Activated T-cell treated with anti-CD3 and anti-CD28 coated beads, Interleukin-2, amount 50 U/mL, for 4 hours (primary cell): ENCODE results near the gene GMEB1. TPM values are rescaled to one million over a fixed set of nuclear protein-coding genes. Genes with fewer than 3 reads are reported as not detected.
A peak's percentile ranks its signal among the peaks of the same experiment; 100 is the strongest.
"Not testable (repeated sequence)": the region's sequence is repeated elsewhere in the genome, so short reads cannot be mapped to it uniquely, and the experiment has no call there.

ENCODE experiments used
- ATAC-seq, 2 donors: fragments of 200-7000 bp; cut with Tn5 transposase; one replicate each; pipeline ENCODE4 v1.10.0; 2021
- DNase-seq: peaks from one replicate; pipeline ENCODE4 v3.0.0-alpha.2; 2020
- H3K27me3 Mint-ChIP-seq: one replicate; pipeline ENCODE4 v1.8.0; 2021; ENCODE audit warnings: low read depth, mixed read lengths
- H3K36me3 Mint-ChIP-seq: one replicate; pipeline ENCODE4 v1.8.0; 2022; ENCODE audit warnings: mixed read lengths; ENCODE audit not compliant: insufficient read depth
- H3K4me1 Mint-ChIP-seq: one replicate; pipeline ENCODE4 v1.8.0; 2021; ENCODE audit warnings: low read depth, mixed read lengths
- H3K4me3 Mint-ChIP-seq: one replicate; pipeline ENCODE4 v1.8.0; 2021; ENCODE audit warnings: mild to moderate bottlenecking, moderate library complexity, mixed read lengths
- H3K9me3 Mint-ChIP-seq: one replicate; pipeline ENCODE4 v1.8.0; 2021; ENCODE audit warnings: mixed read lengths
- total RNA-seq, 3 donors: library from RNA; stranded (reverse); gene quantifications; one replicate each; pipeline ENCODE4 v1.2.1, GENCODE V29; 2021

Gene GMEB1
- total RNA-seq = 10 to 100 TPM; 19.5 to 22.9 (median 20.8) TPM

DNA sequence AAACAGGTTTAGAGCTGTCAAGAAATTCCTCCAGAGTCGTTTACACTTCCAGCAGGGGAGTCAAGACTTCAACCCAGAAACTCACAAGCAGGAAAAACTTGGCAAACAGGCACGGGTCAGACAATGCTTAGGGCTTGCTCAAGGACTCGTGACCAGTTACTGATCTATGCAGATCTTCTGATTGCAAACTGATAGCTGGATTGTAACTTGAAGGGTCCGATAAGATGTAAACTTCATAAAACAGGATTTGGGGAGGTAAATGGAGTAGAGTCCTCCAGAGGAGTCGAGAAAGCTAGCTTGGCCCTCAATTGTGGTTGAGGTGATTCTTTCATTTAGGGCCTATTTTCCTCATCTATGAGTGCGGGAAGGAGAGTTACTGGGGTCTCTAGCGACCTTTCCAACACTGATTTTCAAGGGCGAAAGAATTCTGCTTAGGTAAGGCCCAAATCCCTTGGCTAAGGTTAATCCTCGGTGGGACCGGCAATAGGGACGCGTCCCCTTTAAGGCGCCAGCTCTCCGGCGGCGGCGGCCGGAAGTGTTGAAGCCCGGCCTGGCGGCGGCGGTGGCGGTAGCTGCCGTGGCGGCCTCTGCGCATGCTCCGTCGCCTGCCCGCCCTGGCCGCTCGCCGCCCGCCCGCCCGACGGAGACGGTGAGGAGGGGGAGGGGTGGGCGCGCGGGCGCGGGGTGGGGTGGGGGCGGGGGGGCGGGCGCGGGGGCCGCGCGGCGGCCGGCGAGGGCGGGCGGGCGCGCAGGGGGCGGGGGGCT, at the start of gene GMEB1:
Gene GMEB1 (plus strand): TSS at position 594 of the 765 bp plus-strand sequence. CDS start 14,829 bp downstream, outside the sequence.
- H3K27me3 Mint-ChIP-seq = no peaks in the 10 kb centered on the region
- peaks cover 11% of the 10 kb centered on the region for H3K4me1 Mint-ChIP-seq
- DNase-seq = peak; percentile 79
- peak within 1 kb of the TSS; percentile 91 for H3K4me3 Mint-ChIP-seq
- peak; percentile 79 to 80 for ATAC-seq
- H3K36me3 Mint-ChIP-seq = no peaks in the 10 kb centered on the region
- no peaks in the 10 kb centered on the region for H3K9me3 Mint-ChIP-seq

DNA sequence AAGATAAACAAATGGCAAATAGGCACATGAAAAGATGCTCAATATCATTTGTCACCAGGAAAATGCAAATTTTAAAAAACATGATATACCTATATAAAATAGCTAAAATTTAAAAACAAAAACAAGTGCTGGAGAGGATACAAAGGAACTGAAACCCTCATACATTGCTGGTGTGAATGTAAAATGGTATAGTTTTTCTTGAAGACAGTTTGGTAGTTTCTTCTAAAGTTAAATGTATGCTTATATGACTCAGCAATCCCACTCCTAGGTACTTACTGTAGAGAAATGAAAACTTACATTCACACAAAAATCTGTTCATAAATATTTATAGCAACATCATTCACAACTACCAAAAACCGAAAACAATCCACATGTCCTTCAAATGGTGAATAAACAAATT, 36.9 kb upstream of the GMEB1 start:
- H3K27me3 Mint-ChIP-seq = no peaks in the 10 kb centered on the region
- DNase-seq (no peak), ATAC-seq (no peak)
- H3K36me3 Mint-ChIP-seq = peaks cover 3% of the 10 kb centered on the region
- H3K4me1 Mint-ChIP-seq = peaks cover 6% of the 10 kb centered on the region
- H3K9me3 Mint-ChIP-seq = no peaks in the 10 kb centered on the region
- no peak overlapping the region for H3K4me3 Mint-ChIP-seq

GRCh38 chr1:28632560-28632959, 36.0 kb upstream of the GMEB1 start:
- Mint-ChIP-seq H3K4me1 (peaks cover 7% of the 10 kb centered on the region), H3K4me3 (no peak overlapping the region), H3K9me3 (no peaks in the 10 kb centered on the region), H3K36me3 (peaks cover 3% of the 10 kb centered on the region), H3K27me3 (no peaks in the 10 kb centered on the region)
- DNase-seq (no peak), ATAC-seq (no peak)

- Mint-ChIP-seq H3K27me3 (no peaks in the 10 kb centered on the region), H3K4me3 (peak overlapping the region; percentile 98), H3K9me3 (no peaks in the 10 kb centered on the region), H3K36me3 (peaks cover 2% of the 10 kb centered on the region), H3K4me1 (peaks cover 37% of the 10 kb centered on the region)
- ATAC-seq (no peak), DNase-seq (peak; percentile 9)
Measured at GRCh38 chr1:28640766-28641165, 27.8 kb upstream of the GMEB1 start.

- DNase-seq (no peak), ATAC-seq (peak; percentile 24 to 37)
- Mint-ChIP-seq H3K36me3 (peaks cover 2% of the 10 kb centered on the region), H3K9me3 (no peaks in the 10 kb centered on the region), H3K4me1 (peaks cover 38% of the 10 kb centered on the region), H3K4me3 (peak overlapping the region; percentile 98), H3K27me3 (no peaks in the 10 kb centered on the region)
Measured at GRCh38 chr1:28642056-28642846, 26.3 kb upstream of the GMEB1 start.

- Mint-ChIP-seq H3K4me1 (peaks cover 43% of the 10 kb centered on the region), H3K9me3 (no peaks in the 10 kb centered on the region), H3K4me3 (peak within 1 kb of the TSS; percentile 98)
Measured at GRCh38 chr1:28642847-28643635, 25.5 kb upstream of the GMEB1 start, which contains the start of gene TAF12. TSS of gene TAF12 (minus strand) at chr1:28643067. CDS start at chr1:28622081, 20,986 bp downstream.

GRCh38 chr1:28644494-28644893, 24.1 kb upstream of the GMEB1 start:
- ATAC-seq = no peak
- no peaks in the 10 kb centered on the region for H3K9me3 Mint-ChIP-seq
- H3K36me3 Mint-ChIP-seq = peaks cover 2% of the 10 kb centered on the region
- H3K27me3 Mint-ChIP-seq = no peaks in the 10 kb centered on the region
- peak overlapping the region; percentile 98 for H3K4me3 Mint-ChIP-seq
- peaks cover 46% of the 10 kb centered on the region for H3K4me1 Mint-ChIP-seq
- DNase-seq = no peak

More at GRCh38 chr1:28642847-28643635, 25.5 kb upstream of the GMEB1 start, which contains the start of gene TAF12:
- peak; percentile 91 for ATAC-seq
- Mint-ChIP-seq H3K27me3 (no peaks in the 10 kb centered on the region), H3K36me3 (peaks cover 2% of the 10 kb centered on the region)
- peak; percentile 90 for DNase-seq

DNA sequence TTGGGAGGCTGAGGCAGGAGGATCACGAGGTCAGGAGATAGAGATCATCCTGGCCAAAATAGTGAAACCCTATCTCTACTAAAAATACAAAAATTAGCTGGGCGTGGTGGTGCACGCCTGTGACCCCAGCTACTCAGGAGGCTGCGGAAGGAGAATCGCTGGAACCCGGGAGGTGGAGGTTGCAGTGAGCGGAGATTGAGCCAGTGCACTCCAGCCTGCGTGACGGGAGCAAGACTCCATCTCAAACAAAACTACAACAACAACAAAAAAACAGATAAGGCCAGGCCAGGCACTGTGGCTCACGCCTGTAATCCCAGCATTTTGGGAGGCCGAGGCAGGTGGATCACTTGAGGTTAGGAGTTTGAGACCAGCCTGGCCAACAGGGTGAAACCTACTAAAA, 23.2 kb upstream of the GMEB1 start:
- H3K27me3 Mint-ChIP-seq, H3K36me3 Mint-ChIP-seq, DNase-seq, H3K4me3 Mint-ChIP-seq, ATAC-seq, H3K9me3 Mint-ChIP-seq: not testable (repeated sequence)
- peaks cover 42% of the 10 kb centered on the region for H3K4me1 Mint-ChIP-seq

DNA sequence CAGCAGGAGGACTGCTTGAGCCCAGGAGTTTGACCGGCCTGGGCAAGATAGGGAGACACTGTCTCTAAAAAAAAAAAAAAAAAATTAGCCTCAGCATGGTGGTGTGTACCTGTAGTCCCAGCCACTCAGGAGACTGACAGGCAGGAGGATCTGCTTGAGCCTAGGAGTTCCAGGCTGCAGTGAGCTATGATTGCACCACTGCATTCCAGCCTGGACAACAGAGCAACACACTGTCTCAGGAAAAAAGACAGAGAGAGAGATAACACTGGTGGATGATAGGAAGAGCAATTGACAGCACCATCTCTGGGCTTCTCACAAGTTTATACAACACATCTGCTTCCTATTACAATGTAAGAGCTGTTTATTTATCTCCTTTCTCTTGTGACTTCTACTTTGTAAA, 22.5 kb upstream of the GMEB1 start:
- no peaks in the 10 kb centered on the region for H3K27me3 Mint-ChIP-seq
- no peak for DNase-seq
- H3K9me3 Mint-ChIP-seq = no peaks in the 10 kb centered on the region
- no peak overlapping the region for H3K4me3 Mint-ChIP-seq
- H3K36me3 Mint-ChIP-seq = peaks cover 2% of the 10 kb centered on the region
- no peak for ATAC-seq
- peaks cover 36% of the 10 kb centered on the region for H3K4me1 Mint-ChIP-seq

- no peaks in the 10 kb centered on the region for H3K9me3 Mint-ChIP-seq
- H3K27me3 Mint-ChIP-seq = no peaks in the 10 kb centered on the region
- peaks cover 2% of the 10 kb centered on the region for H3K36me3 Mint-ChIP-seq
- ATAC-seq (peak; percentile 71 to 76), DNase-seq (peak; percentile 82)
- peaks cover 21% of the 10 kb centered on the region for H3K4me1 Mint-ChIP-seq
- peak overlapping the region; percentile 88 for H3K4me3 Mint-ChIP-seq
Measured at GRCh38 chr1:28648008-28648473, 20.5 kb upstream of the GMEB1 start.

DNA sequence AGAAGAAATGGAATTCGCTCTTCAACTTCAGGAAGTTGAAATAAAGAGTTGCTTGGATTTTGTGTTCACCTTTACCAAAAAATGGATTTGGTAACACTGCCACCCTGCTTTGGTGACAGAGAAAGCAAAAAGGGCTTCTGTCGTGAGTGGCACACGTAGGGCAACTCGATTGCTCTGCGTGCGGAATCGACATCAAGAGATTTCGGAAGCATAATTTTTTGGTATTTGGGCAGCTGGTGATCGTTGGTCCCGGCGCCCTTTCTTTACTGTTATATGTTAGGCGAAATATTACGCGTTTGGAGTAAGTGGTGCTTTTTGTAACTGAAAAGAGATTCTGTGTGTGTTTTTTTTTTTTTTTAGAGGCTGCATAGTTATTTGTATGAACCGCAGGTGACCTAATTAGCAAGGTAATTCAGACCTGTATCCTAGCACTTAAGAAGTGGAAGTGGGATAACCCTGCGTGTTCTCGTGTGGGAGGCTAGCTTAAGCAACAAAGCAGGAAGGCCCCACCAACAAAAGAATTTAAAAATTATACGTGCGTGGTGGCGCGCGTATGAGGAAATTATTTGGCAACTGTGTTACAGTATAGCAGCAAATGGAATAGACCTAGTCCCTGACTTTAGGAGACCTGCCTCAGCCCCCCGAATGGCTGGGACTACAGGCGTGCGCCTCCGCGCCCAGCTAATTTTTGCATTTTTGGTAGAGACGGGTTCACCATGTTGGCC, 19.9 kb upstream of the GMEB1 start, which contains the start of gene RNU11:
Gene RNU11 (plus strand): TSS at position 127 of the 725 bp plus-strand sequence.
- DNase-seq = peak; percentile 85
- Mint-ChIP-seq H3K27me3 (no peaks in the 10 kb centered on the region), H3K4me3 (peak within 1 kb of the TSS; percentile 88), H3K9me3 (no peaks in the 10 kb centered on the region), H3K4me1 (peaks cover 21% of the 10 kb centered on the region), H3K36me3 (no peaks in the 10 kb centered on the region)
- peak; percentile 78 to 79 for ATAC-seq

DNA sequence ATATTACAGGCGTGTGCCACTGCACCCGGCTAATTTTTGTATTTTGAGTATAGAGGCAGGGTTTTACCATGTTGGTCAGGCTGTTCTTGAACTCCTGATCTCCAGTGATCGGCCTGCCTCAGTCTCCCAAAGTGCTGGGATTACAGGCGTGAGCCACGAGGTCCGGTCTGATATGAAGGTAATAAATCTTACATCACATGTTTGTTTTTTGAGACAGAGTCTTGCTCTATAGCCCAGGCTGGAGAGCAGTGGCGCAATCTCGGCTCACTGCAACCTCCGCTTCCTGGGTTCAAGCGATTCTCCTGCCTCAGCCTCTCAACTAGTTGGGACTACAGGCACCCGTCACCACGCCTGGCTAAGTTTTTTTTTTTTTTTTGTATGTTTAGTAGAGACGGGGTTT, 15.5 kb upstream of the GMEB1 start:
- not testable (repeated sequence) for H3K4me3 Mint-ChIP-seq, H3K27me3 Mint-ChIP-seq, H3K9me3 Mint-ChIP-seq

GRCh38 chr1:28653870-28654269, 14.7 kb upstream of the GMEB1 start:
- not testable (repeated sequence) for H3K9me3 Mint-ChIP-seq, H3K4me3 Mint-ChIP-seq, H3K4me1 Mint-ChIP-seq, H3K36me3 Mint-ChIP-seq, DNase-seq, ATAC-seq, H3K27me3 Mint-ChIP-seq

More for the DNA sequence above, 15.5 kb upstream of the GMEB1 start:
- H3K4me1 Mint-ChIP-seq, ATAC-seq, DNase-seq, H3K36me3 Mint-ChIP-seq: not testable (repeated sequence)
